Globus pallidus (tissue), 1 donor: ENCODE measurements around the gene MKNK1.

Experiments
- DNase-seq: peaks from one replicate; pipeline ENCODE4 v3.0.0-alpha.2; 2015; ENCODE audit warnings: low spot score

The MKNK1 gene

GRCh38 chr1:46596036-46596435, 8.0 kb downstream of the MKNK1 start:
- DNase-seq, result no peak

- peak; percentile 67 for DNase-seq
Measured at GRCh38 chr1:46595127-46595526, 8.9 kb downstream of the MKNK1 start.

GRCh38 chr1:46594063-46594462, 10.0 kb downstream of the MKNK1 start:
- no peak for DNase-seq

GRCh38 chr1:46592823-46593222, 11.2 kb downstream of the MKNK1 start:
- no peak for DNase-seq

- DNase-seq, result no peak
Measured at GRCh38 chr1:46589529-46589928, 14.5 kb downstream of the MKNK1 start.

GRCh38 chr1:46587069-46587468, 17.0 kb downstream of the MKNK1 start:
- peak; percentile 58 for DNase-seq

GRCh38 chr1:46585312-46585938, 18.6 kb downstream of the MKNK1 start:
- DNase-seq, result no peak

GRCh38 chr1:46583494-46583893, 20.6 kb downstream of the MKNK1 start:
- DNase-seq, result no peak

- DNase-seq, result no peak
Measured at GRCh38 chr1:46582972-46583371, 21.1 kb downstream of the MKNK1 start.

- DNase-seq, result no peak
Measured at GRCh38 chr1:46581681-46582455, 22.2 kb downstream of the MKNK1 start.

- DNase-seq, result no peak
Measured at GRCh38 chr1:46580140-46580903, 23.7 kb downstream of the MKNK1 start.

- no peak for DNase-seq
Measured at GRCh38 chr1:46577671-46578070, 26.4 kb downstream of the MKNK1 start.

GRCh38 chr1:46576596-46576995, 27.5 kb downstream of the MKNK1 start:
- DNase-seq, result no peak

- DNase-seq, result no peak
Measured at GRCh38 chr1:46575778-46576177, 28.3 kb downstream of the MKNK1 start.

- DNase-seq, result no peak
Measured at GRCh38 chr1:46575300-46575699, 28.8 kb downstream of the MKNK1 start.

GRCh38 chr1:46571691-46572225, 32.3 kb downstream of the MKNK1 start:
- DNase-seq, result no peak

- no peak for DNase-seq
Measured at GRCh38 chr1:46569884-46570725, 34.0 kb downstream of the MKNK1 start.

- no peak for DNase-seq
Measured at GRCh38 chr1:46569116-46569515, 35.0 kb downstream of the MKNK1 start.

- DNase-seq, result no peak
Measured at GRCh38 chr1:46568461-46568891, 35.6 kb downstream of the MKNK1 start.

- DNase-seq, result no peak
Measured at GRCh38 chr1:46563341-46563740, 40.7 kb downstream of the MKNK1 start.

GRCh38 chr1:46562498-46562897, 41.6 kb downstream of the MKNK1 start:
- no peak for DNase-seq

- no peak for DNase-seq
Measured at GRCh38 chr1:46558966-46559365, 45.1 kb downstream of the MKNK1 start.
